GM18499 (cell line): Measurements from ENCODE around the gene ABHD12B.
"Not testable (repeated sequence)": the region's sequence is repeated elsewhere in the genome, so short reads cannot be mapped to it uniquely, and the experiment has no call there.

Source experiments
- ATAC-seq: cut with Tn5 transposase; IDR thresholded peaks from one replicate; pipeline ENCODE4 v1.9.1; 2021; ENCODE audit warnings: moderate number of reproducible peaks; ENCODE audit not compliant: insufficient read depth, unreplicated experiment

Gene ABHD12B

DNA sequence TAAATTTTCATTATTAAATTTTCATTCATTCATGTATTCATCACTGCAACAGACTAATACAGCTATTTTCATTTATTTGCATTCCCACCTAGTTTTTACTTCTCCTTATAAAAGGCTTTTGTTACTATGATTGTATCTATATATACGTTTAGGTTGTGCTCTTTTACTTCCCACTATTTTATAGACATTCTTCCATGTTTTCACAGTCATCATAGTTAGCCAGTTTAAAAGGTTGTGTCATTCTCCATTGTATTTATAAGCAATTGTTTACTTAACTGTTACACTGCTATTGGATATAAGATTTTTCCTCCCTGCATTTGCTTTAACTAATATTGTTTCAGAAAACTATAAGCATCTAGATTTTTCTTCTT, 12.0 kb downstream of the ABHD12B start:
- no peak for ATAC-seq

DNA sequence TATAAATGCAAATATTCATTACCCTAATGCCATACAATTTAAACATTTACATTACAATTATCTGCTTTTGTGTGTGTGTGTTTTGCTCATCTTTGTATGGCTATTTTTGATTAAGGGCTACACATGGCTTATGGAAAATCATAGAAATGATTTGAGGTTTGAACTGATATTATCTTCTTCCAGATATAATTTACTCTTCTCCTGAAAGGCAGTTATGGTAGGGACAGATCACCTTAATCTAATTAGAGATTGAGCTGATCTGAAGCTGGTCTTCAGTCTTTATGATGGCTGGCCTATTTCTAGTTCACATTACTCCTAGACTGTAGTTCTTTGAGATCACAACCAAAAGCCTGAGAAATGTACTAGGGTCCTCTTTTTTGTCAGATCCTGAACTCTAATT, 15.6 kb downstream of the ABHD12B start:
- no peak for ATAC-seq

DNA sequence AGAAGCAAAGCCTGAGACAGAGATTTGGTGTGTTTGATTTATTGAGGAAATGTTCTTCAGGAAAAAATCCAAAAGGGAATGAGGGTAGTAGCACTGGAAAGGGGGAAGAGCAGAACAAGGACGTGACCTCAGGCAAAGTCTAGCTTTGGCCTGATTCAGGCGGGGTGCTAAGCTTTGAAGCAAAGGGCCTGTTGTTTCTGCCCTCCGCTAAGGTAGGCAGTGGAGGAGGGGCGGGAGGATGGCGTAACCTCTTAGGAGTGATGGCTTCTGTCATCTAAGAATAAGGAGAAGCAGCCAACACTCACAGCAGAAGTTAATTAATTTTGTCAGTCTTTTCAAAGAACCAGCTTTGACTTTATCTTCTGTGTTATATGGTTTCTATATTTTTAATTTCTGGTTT, 20.4 kb downstream of the ABHD12B start:
- no peak for ATAC-seq

DNA sequence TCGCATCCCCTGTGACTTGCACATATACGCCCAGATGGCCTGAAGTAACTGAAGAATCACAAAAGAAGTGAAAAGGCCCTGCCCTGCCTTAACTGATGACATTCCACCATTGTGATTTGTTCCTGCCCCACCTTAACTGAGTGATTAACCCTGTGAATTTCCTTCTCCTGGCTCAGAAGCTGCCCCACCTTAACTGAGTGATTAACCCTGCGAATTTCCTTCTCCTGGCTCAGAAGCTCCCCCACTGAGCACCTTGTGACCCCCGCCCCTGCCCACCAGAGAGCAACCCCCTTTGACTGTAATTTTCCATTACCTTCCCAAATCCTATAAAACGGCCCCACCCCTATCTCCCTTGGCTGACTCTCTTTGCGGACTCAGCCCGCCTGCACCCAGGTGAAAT, 24.6 kb downstream of the ABHD12B start:
- not testable (repeated sequence) for ATAC-seq

DNA sequence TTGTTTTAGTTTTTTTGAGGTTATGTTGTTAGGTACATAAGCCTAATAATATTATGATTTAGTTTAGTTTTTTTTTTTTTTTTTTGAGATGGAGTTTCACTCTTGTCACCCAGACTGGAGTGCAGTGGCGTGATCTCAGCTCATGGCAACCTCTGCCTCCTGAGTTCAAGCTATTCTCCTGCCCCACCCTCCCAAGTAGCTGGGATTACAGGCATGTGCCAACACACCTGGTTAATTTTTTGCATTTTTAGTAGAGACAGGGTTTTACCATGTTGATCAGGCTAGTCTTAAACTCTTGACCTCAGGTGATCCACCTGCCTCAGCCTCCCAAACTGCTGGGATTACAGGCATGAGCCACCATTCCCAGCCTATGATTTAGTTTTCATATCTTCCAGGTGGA, 25.2 kb downstream of the ABHD12B start:
- ATAC-seq = not testable (repeated sequence)

DNA sequence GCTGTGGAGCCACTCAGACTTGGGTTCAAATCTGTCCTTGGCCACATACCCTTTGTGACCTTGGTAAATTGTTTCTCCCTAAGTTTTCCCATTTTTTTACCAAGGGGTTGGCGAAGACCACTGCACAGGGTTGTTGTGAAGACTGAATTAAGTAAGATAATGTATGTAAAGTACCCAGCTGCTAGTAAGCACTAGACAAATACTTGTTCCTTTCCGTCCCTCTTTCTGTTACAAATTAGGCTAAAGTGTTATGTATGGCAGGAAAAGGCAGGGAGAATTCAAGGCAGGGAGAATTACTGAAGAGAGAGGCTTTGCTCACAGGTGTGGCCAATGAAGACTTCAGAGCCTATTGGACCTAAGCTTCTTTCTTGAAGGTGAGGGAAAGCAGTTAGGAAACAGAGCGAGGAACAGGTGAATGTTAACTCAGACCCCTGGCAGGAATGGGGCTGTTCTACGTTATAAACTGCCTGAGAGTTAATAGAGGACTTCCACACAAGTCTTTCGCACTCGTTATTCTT, 25.9 kb downstream of the ABHD12B start:
- no peak for ATAC-seq

DNA sequence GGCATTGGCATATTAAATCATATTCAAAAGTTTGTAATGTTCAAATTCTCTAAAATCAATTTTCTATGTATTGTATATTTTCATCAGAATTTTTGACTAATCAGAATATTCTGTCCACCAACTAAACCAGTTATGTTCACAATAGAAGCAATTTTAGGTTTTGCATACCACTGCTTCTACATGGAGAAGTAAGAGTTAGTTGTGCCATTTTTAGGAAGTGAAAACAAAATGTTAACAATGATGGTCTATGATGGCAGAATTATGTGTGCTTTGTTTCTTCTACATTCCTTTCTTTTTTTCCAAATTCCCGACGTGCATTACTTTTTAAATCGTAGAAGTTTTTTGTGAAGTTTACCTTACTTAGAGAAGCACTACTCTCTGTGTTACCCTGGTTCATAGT, 29.5 kb downstream of the ABHD12B start:
- no peak for ATAC-seq

DNA sequence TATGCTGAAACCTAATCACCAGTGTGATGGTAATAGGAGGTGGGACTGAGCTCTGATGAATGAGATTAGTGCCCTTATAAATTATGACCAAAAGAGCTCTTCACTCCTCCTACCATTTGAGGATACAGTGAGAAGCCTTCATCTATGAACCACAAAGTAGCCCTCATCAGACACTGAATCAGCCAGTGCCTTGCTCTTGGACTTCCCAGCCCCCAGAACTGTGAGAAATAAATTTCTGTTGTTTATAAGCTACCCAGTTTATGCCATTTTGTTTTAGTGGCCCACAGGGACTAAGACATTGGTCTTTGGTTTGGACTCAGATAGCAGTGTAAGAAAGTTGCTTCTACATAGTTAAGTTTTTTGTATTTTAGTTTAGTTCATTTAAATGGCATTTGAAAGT, 32.9 kb downstream of the ABHD12B start:
- no peak for ATAC-seq

DNA sequence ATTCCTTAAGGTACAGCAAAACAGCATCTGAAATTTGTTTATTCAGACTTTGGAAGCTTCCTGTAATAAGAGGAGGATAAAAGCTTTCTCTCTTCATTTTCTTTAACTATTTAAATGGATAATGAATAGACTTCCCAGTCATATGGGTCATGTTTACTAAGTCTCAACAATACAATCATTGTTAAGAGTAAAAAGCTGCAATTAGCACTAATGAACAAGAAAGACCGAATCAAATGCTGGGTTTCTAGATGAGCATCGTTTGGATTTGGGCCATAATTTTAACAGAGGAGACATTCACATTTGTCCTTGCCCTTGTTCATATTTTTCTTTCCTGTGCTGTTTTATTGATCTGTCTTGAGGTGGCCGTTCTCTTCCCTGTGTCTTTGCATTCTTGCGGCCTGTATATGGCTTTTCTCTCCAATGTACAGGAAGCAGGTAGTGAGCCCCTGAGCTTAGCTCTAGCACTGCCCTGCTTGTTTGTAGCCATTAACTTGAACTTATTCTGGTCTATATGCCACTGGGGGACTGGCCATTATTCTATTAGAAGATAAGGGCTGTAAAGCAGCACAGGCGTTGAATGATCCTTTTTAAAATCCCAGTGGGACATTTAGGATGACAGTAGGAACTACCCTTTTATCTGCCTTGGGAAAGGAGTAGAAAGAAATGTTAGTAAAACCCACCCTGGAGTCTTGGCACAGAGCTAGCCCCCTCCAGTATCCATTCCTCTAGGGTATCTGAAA, 34.6 kb downstream of the ABHD12B start:
- ATAC-seq = no peak

DNA sequence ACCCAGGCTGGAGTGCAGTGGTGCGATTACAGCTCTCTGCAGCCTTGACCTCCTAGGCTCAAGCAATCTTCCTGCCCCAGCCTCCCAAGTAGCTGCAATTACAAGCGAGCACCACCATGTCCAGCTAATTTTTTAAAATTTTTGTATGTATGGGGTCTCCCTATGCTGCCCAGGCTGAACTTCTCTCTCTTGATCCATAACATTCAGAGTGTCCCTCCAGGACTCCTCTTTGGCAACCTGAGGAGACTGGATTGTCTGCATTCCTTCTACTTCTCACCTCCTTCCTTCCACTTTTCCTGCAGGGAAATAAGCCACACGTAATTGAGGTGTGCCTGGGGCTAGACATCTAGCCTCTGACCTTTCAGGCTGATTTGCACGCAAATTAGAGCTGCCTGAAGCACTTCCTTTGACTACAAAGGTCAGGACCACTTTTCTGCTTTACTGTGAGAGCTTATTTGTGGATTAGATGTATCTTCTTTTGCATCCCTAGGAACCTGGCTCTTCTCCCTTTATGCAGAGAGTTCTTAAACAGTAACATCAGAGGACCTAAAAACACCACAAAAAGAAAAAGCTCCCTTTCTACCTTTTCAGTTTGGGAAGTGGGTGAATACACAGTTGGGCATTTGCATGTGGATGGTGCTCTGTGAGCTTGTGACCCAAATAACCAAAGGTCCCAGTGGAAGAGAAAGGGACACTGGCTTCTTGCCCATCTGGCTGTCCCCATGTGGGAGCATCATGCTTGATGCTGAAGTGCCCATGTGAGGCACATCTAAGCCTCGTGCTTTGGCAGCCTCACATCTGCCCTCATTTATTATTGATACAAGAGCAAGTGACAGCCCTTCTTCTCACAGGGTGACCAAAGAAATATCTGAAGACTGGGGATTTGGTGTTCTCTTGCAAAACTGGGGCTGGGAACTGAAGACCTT, 38.9 kb downstream of the ABHD12B start:
- ATAC-seq = no peak

DNA sequence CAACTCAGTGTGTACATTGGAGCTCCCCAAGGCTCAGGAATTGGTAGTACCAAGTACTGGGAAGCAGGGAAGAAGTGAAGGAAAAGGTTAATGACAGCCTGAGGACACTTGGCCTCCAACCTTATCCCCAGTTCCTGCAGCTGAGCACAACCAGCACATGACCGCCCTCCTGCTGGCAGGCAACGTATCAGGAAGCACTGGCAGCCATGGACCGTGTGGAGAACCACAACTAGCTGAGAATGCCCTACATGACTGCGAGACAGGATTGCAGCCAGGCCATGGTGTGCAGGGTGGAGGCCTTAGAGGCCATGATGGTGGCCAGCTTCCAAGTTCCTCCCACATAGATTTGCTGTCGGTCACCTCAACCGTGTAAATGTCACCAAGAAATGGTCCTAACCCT, 45.6 kb downstream of the ABHD12B start:
- ATAC-seq = no peak

DNA sequence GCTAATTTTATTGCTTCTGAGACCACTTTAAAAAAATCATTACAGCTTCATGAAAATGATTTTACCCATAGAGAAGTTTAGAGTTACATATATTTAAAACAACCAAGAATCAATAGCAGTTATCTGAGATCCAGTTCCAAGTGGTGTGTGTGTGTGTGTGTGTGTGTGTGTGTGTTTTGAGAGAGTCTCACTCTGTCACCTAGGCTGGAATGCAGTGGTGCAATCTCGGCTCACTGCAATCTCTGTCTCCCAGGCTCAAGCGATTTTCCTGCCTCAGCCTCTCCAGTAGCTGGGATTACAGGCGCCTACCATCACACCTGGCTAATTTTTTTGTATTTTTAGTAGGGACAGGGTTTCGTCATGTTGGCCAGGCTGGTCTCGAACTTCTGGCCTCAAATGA, 47.7 kb downstream of the ABHD12B start:
- ATAC-seq = not testable (repeated sequence)

DNA sequence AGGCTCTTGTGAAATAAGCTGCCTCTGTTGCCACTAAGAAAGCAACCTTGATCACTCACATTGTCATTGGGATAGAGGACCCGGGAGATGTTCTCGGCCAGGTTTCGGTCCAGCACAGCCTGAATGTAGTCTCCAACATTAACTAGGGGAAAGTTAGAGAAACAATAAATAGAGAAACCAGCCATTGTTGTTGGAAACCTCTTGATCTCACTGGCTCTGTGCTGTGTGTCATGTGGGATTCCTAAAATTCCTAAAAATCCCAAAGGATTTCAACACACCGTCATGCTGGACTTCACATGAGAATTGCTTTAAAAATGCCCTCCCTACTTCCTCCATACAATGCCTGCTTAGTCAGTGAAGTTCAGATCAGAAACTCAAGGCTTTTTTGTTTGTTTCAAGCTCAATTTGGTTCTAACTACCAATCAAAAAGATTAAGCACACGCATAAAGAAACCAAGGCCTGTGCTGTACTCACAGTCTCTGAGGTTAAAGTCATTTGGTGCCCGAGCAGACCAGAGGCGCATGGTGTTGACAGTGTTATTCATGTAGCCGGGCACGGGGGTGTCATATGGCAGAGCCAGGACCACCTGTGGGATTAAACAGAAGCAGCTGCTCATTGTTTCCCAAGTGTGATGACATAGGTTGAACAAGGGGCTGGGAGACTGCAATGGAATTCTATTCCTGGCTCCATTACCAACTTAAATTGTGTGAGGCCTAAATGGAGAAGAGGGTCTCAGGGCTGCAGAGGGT, 48.8 kb downstream of the ABHD12B start:
- ATAC-seq = no peak

DNA sequence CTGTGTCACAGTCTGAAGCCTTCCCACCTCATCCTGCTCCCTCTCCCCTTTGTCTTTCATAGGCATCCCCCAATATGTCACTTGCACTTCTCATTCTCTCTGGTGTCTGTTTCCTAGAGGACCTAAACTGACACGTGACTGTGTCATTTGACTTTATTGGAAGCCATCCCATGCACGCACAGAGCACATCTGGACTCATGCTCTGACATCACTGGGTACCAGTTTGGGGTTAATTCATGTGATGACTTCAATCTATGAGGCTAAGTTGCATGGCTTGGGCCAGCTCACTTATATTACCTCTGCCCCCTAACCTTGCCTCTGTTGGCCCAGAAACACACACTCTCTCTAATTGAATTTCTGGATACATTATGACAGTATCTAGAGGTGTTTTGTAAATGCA, 51.0 kb downstream of the ABHD12B start:
- no peak for ATAC-seq

DNA sequence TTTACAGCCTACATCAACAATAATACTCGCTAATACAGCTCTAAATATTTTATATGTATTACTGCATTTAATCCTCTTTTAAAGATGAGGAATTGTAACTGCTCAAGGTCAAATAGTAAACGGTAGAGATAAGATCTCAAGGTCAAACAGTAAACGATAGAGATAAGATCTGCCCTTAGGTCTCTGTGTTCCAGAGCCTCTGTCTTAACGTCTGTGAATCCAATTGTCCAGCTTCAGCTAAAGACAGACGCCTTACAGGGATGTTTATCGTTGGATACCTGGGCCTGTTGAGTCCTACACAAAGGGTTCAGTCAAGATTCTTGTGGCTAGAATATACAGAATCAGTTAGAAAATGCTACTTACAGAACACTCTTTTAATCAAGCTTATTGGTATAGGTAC, 52.4 kb downstream of the ABHD12B start:
- ATAC-seq = no peak

DNA sequence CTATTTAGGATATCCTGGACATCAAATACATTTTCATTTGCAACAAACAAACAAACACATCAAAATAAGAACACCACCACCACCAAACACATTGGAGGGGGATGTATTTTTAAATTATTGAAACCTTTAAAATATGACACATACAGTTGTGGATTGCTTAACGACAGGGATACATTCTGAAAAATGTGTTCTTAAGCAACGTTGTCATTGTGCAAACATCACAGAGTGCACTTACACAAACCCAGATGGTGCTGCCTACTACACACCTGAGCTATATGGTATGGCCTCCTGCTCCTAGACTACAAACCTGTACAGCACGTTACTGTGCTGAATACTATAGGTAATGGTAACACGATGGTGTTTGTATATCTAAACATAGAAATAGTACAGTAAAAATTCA, 53.0 kb downstream of the ABHD12B start:
- ATAC-seq = no peak

DNA sequence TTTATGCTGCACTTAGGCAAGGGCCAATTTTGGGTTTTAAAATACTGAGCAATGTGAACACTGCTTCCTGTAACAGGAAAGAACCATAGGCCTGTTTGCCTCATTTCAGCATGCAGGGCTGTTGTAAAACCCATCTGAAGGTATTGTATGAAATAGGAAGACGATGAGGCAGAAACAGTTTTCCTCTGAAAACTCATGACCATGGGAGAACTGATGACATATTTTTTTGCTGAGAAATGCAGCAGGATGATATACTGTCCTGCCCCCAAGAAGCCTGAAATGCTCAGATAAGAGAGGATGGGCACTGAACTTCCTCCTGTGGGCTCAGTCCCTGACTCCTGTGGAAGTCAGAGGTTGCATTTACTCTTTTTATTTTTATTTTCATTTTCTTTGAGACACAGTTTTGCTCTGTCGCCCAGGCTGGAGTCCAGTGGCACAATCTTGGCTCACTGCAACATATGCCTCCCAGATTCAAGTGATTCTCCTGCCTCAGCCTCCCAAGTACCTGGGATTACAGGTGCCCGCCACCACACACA, 55.1 kb downstream of the ABHD12B start:
- no peak for ATAC-seq

DNA sequence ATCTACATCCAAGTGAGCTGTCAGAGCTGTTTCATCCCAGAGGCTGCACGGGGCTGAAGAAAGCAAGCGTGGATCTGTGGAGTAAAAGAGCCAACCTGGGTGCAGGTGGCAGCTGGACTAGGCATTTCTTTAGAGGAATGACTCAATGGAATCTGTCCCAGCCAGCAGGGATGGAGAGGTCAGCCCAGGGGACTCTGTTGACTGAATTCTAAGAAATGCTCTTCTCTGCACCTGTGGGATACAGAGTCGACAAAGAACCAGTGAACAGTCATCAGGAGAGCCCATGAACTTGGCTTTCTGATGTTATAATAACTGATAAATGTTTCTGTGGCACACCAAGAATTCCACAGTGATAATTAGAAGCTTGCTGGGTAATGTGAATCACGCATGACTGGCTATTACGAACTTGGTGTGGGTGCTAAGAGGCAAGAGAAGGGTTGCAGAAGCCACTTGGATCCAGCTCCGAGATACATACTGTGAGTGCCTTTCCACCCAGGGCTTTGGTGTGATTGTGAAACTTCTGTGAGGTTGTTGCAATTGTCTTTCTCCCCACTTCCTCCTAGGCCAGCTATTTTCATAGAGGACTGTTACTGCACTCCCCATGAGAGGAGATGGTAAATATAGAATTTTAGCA, 56.3 kb downstream of the ABHD12B start:
- no peak for ATAC-seq

DNA sequence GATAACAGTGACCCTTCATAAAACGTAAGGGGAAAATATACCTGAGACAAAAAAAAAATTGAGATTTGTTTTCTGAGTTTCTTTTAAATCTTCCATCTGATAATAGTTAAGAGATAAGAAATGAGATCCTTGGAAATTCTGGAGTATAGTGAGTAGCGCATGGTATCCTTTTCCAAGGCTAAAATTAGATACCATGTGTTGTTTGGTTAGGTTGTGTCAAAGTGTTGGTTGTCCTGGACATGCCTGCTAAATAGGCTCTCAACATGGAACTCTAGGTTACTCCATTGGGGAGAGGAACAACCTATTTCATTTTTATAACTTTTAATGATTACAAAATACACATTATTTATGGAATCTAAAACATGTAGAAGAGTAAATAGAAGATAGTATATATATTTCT, 57.7 kb downstream of the ABHD12B start:
- ATAC-seq = no peak

DNA sequence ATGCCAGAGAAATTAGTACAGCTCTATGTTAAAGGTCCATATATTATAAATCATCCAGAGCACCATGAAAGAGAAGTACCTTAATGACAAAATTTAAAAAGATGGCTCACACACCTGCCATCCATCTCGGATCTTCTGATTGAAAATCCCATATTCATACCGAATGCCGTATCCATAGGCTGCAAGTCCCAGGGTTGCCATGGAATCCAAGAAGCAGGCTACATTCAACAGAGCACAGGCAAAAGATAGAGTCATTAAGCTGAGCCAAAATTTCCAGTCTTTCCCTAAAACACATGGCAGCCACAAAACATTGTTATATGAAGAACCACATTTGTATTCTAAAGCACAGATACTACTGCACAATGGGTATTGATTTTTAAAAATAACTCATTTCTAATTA, 59.7 kb downstream of the ABHD12B start:
- no peak for ATAC-seq
